ENCODE results near the gene EYS. TPM values are rescaled to one million over a fixed set of nuclear protein-coding genes. Genes with fewer than 3 reads are reported as not detected.

The EYS gene
- total RNA-seq, 1 experiment from 2014 or later = not detected

- H4K20me1 ChIP-seq (ENCODE audit: control insufficient read depth, insufficient read depth, insufficient read length) = no peaks in the 10 kb centered on the region
- no peak overlapping the region for H3K23ac ChIP-seq (ENCODE audit: insufficient read length, low read depth, low read length)
- no peak overlapping the region for H3K9ac ChIP-seq (ENCODE audit: extremely low read depth, insufficient read length, low read length)
- no peaks in the 10 kb centered on the region for H3K4me1 ChIP-seq (ENCODE audit: insufficient read depth, low read length)
- no peak overlapping the region for H3K4ac ChIP-seq (ENCODE audit: low read depth, low read length)
- H3K4me2 ChIP-seq (ENCODE audit: insufficient read depth, insufficient read length, low read length) = no peak overlapping the region
- H3K56ac ChIP-seq (ENCODE audit: insufficient read length, low read depth, low read length) = no peak overlapping the region
- no peak overlapping the region for H3K18ac ChIP-seq (ENCODE audit: insufficient read length, low read depth, low read length)
- no peaks in the 10 kb centered on the region for H3K79me2 ChIP-seq (ENCODE audit: insufficient read depth, low read length)
- no peak overlapping the region for H2BK15ac ChIP-seq (ENCODE audit: low read depth, low read length)
- no peaks in the 10 kb centered on the region for H3K23me2 ChIP-seq (ENCODE audit: insufficient read length, low read depth, low read length, poor library complexity, severe bottlenecking)
- no peak for TF ChIP-seq CTCF (conservative IDR thresholded peaks at IDR 0.05)
- no peak overlapping the region for H2BK5ac ChIP-seq (ENCODE audit: insufficient read length, low read length)
- Mint-ChIP-seq H3K27me3 (ENCODE audit: low read depth) (no peaks in the 10 kb centered on the region), H3K4me3 (no peak overlapping the region), H3K4me1 (peaks cover 0 to 4% of the 10 kb centered on the region in 2 experiments; a peak in 2 of 4 replicates), H3K27ac (no peak overlapping the region), H3K9me3 (peaks cover 0 to 7% of the 10 kb centered on the region in 2 experiments; a peak in 2 of 5 replicates), H3K36me3 (ENCODE audit: insufficient read depth in 1 of 3, low read depth in 3 of 3) (no peaks in the 10 kb centered on the region; a peak in 1 of 7 replicates)
- no peak overlapping the region for H4K8ac ChIP-seq (replicated peaks; ENCODE audit: insufficient read length, low read depth, low read length)
- H3K79me1 ChIP-seq (ENCODE audit: insufficient read depth, low read depth, low read length, poor library complexity, severe bottlenecking) = no peaks in the 10 kb centered on the region
- no peak overlapping the region for H4K91ac ChIP-seq (ENCODE audit: insufficient read length, low read depth, low read length)
- no peaks in the 10 kb centered on the region for H3K27me3 ChIP-seq (ENCODE audit: insufficient read depth, low read length)
- H2AFZ ChIP-seq (ENCODE audit: low read length) = no peak overlapping the region
- H3K9me3 ChIP-seq (ENCODE audit: control insufficient read depth, low read depth, low read length) = no peaks in the 10 kb centered on the region
- no peak overlapping the region for H3T11ph ChIP-seq (ENCODE audit: low read length)
- H2BK120ac ChIP-seq (ENCODE audit: low read depth, low read length, poor library complexity, severe bottlenecking) = no peak overlapping the region
- H2BK12ac ChIP-seq (ENCODE audit: insufficient read length, low read depth, low read length) = no peak overlapping the region
- WGBS (ENCODE audit: extremely low coverage, insufficient read length, low lambda C conversion rate) = no CpG with 5 or more reads among the region's 1 CpG
- H4K5ac ChIP-seq (ENCODE audit: insufficient read length, low read depth, low read length) = no peak overlapping the region
- H3K14ac ChIP-seq (ENCODE audit: insufficient read depth, low read length) = no peak overlapping the region
- DNase-seq = no peak
- H3K27ac ChIP-seq (ENCODE audit: insufficient read length, low read depth, low read length) = no peak overlapping the region
- H2AK5ac ChIP-seq (ENCODE audit: insufficient read length, low read length) = no peak overlapping the region
- H2BK20ac ChIP-seq (ENCODE audit: low read depth, low read length, poor library complexity, severe bottlenecking) = no peak overlapping the region
Observed at GRCh38 chr6:65014006-65014405, 693.0 kb downstream of the EYS start.
